K562 (cell line): Measurements from ENCODE around the gene TCEANC2. TPM values are rescaled to one million over a fixed set of nuclear protein-coding genes. Genes with fewer than 3 reads are reported as not detected.

Source experiments
- ATAC-seq: fragments of 200-7000 bp; cut with Tn5 transposase; 3 replicates; pipeline ENCODE4 v1.9.1; 2020; ENCODE audit warnings: moderate library complexity
- BruUV-seq: library from RNA; stranded (reverse); fragments of 400-500 nt; replicated peaks from 2 replicates; lab custom pipeline; 2021; lab: Mats Ljungman, UMichigan
- CTCF ChIA-PET: fragments of 300-600 bp; formaldehyde crosslinking; extraction: SDS; loops from one replicate; lab custom pipeline; 2021; ENCODE audit warnings: low intra/inter-chr PET ratio; lab: Yijun Ruan, JAX
- POLR2A ChIA-PET: fragments of 300-600, 350-650 bp; sonication (Branson Sonifier 250); formaldehyde crosslinking; extraction: SDS; loops from one replicate; lab custom pipeline; 2021; ENCODE audit warnings: antibody characterized with exemption, inconsistent platforms; lab: Yijun Ruan, JAX
- DNase-seq, 4 experiments: peaks; one replicate each; pipeline versions ENCODE4 v3.0.0 to v3.0.0-alpha.2; 2011 to 2018; ENCODE audit warnings: low spot score in 3 of 4, mixed read lengths in 3 of 4; ENCODE audit errors: extremely low read depth in 1 of 4
- FAIRE-seq: peaks from 2 replicates; lab custom pipeline; 2011; peaks lifted over from hg19 to GRCh38; lab: Jason Lieb, UNC
- H2AFZ ChIP-seq: 2 replicates; pipeline ENCODE4 v1.6.0; 2011; ENCODE audit warnings: low read depth, low read length, control low read depth, inconsistent platforms
- H3K27ac ChIP-seq: fragments of 200-600 bp; 3 replicates; pipeline ENCODE4 v1.8.0; 2011; ENCODE audit warnings: low read depth, mild to moderate bottlenecking, control low read depth, inconsistent platforms, low read length, moderate library complexity, mixed read lengths; ENCODE audit errors: extremely low read depth
- H3K27me3 ChIP-seq, 2 experiments: fragments of 300-600 bp in 1 of 2; 2 replicates in 1 of 2; 3 replicates in 1 of 2; pipeline versions ENCODE4 v1.6.0 to v1.8.0; 2011; ENCODE audit warnings: inconsistent platforms in 2 of 2, low read length in 2 of 2, mild to moderate bottlenecking in 1 of 2, mixed read lengths in 1 of 2, moderate library complexity in 1 of 2; ENCODE audit not compliant: control insufficient read depth in 2 of 2, insufficient read depth in 2 of 2
- H3K36me3 ChIP-seq: fragments of 300-600 bp; 3 replicates; pipeline ENCODE4 v1.8.0; 2011; ENCODE audit warnings: mild to moderate bottlenecking, low read length, inconsistent platforms; ENCODE audit not compliant: control insufficient read depth, insufficient read depth
- H3K4me1 ChIP-seq, 2 experiments: fragments of 200-600 bp in 1 of 2; replicated peaks in 1 of 2; 2 replicates in 1 of 2; 3 replicates in 1 of 2; pipeline versions ENCODE4 v1.5.1 to v1.8.0; 2011; ENCODE audit warnings: inconsistent platforms in 2 of 2, low read length in 2 of 2, mild to moderate bottlenecking in 1 of 2, mixed read lengths in 1 of 2, moderate library complexity in 1 of 2; ENCODE audit not compliant: control insufficient read depth in 2 of 2, insufficient read depth in 2 of 2
- H3K4me2 ChIP-seq: 2 replicates; pipeline ENCODE4 v1.6.1; 2011; ENCODE audit warnings: low read length, control low read depth, inconsistent platforms, mixed read lengths; ENCODE audit not compliant: insufficient read depth
- H3K4me3 ChIP-seq: fragments of 200-600 bp; sonication (generic), shearing (Covaris generic); 2 replicates; pipeline ENCODE4 v1.5.1; 2016; ENCODE audit warnings: control low read depth, inconsistent platforms
- H3K79me2 ChIP-seq: fragments of 200-600 bp; 3 replicates; pipeline ENCODE4 v1.8.0; 2011; ENCODE audit warnings: low read length, inconsistent platforms; ENCODE audit not compliant: control insufficient read depth, insufficient read depth
- H3K9ac ChIP-seq, 2 experiments: 2 replicates each; pipeline versions ENCODE4 v1.6.0 to v1.6.1; 2011; ENCODE audit warnings: low read depth in 2 of 2, low read length in 2 of 2, control low read depth in 1 of 2, inconsistent platforms in 1 of 2, mild to moderate bottlenecking in 1 of 2, mixed read lengths in 1 of 2; ENCODE audit not compliant: insufficient read depth in 1 of 2
- H3K9me1 ChIP-seq: one replicate; pipeline ENCODE4 v1.6.0; 2011; ENCODE audit warnings: inconsistent platforms, mild to moderate bottlenecking, low read length, moderate library complexity; ENCODE audit not compliant: control insufficient read depth, insufficient read depth
- H3K9me3 ChIP-seq: replicated peaks from 2 replicates; pipeline ENCODE4 v1.5.1; 2011; ENCODE audit warnings: low read depth, low read length, inconsistent platforms; ENCODE audit not compliant: control insufficient read depth, insufficient read depth
- H4K20me1 ChIP-seq: replicated peaks from 2 replicates; pipeline ENCODE4 v1.6.1; 2011; ENCODE audit warnings: low read length, inconsistent platforms, mixed read lengths; ENCODE audit not compliant: control insufficient read depth, insufficient read depth
- ARID3B ChIP-seq: fragments of 250-450 bp; sonication (Bioruptor Pico); IDR thresholded peaks from 2 replicates; pipeline ENCODE4 v1.4.0; 2020; ENCODE audit warnings: borderline replicate concordance
- CREB3 ChIP-seq: fragments of 450-650 bp; conservative IDR thresholded peaks from 2 replicates; pipeline ENCODE4 v1.6.1; 2016; ENCODE audit warnings: missing genetic modification characterization, low read depth, mild to moderate bottlenecking, missing compliant biosample characterization, moderate library complexity
- DNMT1 ChIP-seq: fragments of 450-650 bp; IDR thresholded peaks from 2 replicates; pipeline ENCODE4 v1.6.1; 2016; ENCODE audit warnings: antibody characterized with exemption, mild to moderate bottlenecking
- FOXA3 ChIP-seq, 2 experiments: fragments of 450-650 bp in 1 of 2; sonication (generic) in 1 of 2; formaldehyde crosslinking; IDR thresholded peaks in 1 of 2; conservative IDR thresholded peaks in 1 of 2; 2 replicates each; pipeline versions ENCODE4 v1.4.0 to v1.8.0; 2020 to 2022; ENCODE audit warnings: mild to moderate bottlenecking in 2 of 2, missing genetic modification reagents in 1 of 2
- FOXJ2 ChIP-seq: fragments of 200-800 bp; sonication (Bioruptor generic); IDR thresholded peaks from 2 replicates; pipeline ENCODE4 v1.6.1; 2016; ENCODE audit warnings: missing genetic modification characterization, missing compliant biosample characterization
- NBN ChIP-seq: fragments of 450-650 bp; IDR thresholded peaks from 2 replicates; pipeline ENCODE4 v1.6.1; 2016; ENCODE audit warnings: low read depth, mild to moderate bottlenecking
- NFIC ChIP-seq: fragments of 450-650 bp; IDR thresholded peaks from 2 replicates; pipeline ENCODE4 v1.6.1; 2017; ENCODE audit warnings: mild to moderate bottlenecking, inconsistent platforms
- NFRKB ChIP-seq: fragments of 450-650 bp; IDR thresholded peaks from 2 replicates; pipeline ENCODE4 v1.6.1; 2016; ENCODE audit warnings: low read depth
- PCBP2 ChIP-seq: fragments of 200-400 bp; formaldehyde crosslinking; IDR thresholded peaks from 2 replicates; pipeline ENCODE4 v1.6.1; 2018; ENCODE audit warnings: low read length, low read depth, mild to moderate bottlenecking, moderate library complexity; ENCODE audit not compliant: poor library complexity, severe bottlenecking
- PKNOX1 ChIP-seq: fragments of 450-650 bp; IDR thresholded peaks from 2 replicates; pipeline ENCODE4 v1.6.1; 2016
- POLR2AphosphoS2 ChIP-seq: IDR thresholded peaks from 2 replicates; pipeline ENCODE4 v1.6.1; 2012; ENCODE audit warnings: low read length, improper control_type of control experiment
- PURB ChIP-seq: sonication (generic); formaldehyde crosslinking; IDR thresholded peaks from 2 replicates; pipeline ENCODE4 v1.9.0; 2021; ENCODE audit warnings: low read depth, mild to moderate bottlenecking, missing genetic modification reagents
- TCF7L2 ChIP-seq: fragments of 150-350 bp; IDR thresholded peaks from 2 replicates; pipeline ENCODE4 v1.6.1; 2016; ENCODE audit warnings: low read depth, mild to moderate bottlenecking, low read length, moderate library complexity
- ZNF133 ChIP-seq: fragments of 250-450 bp; sonication (Bioruptor Pico); IDR thresholded peaks from 2 replicates; pipeline ENCODE4 v1.4.0; 2020; ENCODE audit warnings: mild to moderate bottlenecking
- ZNF609 ChIP-seq: sonication (generic); formaldehyde crosslinking; IDR thresholded peaks from 2 replicates; pipeline ENCODE4 v1.8.1; 2023; ENCODE audit warnings: missing genetic modification reagents, mild to moderate bottlenecking, borderline replicate concordance
- WGBS: fragments of 100-300 bp; shearing (Covaris generic); methylation state at CpG from one replicate; pipeline ENCODE4 v1.1.6; 2016; ENCODE audit warnings: low coverage, mixed read lengths; ENCODE audit not compliant: insufficient coverage; ENCODE audit errors: missing lambda C conversion rate; 5-methylcytosine and 5-hydroxymethylcytosine counted together
- in situ Hi-C: fragments of 300-500 bp; cut with MboI; formaldehyde crosslinking; loops from 4 replicates; pipeline ENCODE4 v1.15.0; 2018; ENCODE audit warnings: inconsistent platforms, mixed read lengths
- intact Hi-C: fragments of 100-400 bp; cut with micrococcal nuclease; formaldehyde crosslinking; loops from 2 replicates; pipeline ENCODE4 v1.14.2; 2022
- polyA plus RNA-seq, 8 experiments: library from polyadenylated mRNA; depleted of rRNA in 4 of 8; stranded (reverse) in 5 of 8; unstranded in 3 of 8; fragments of >200 nt; fragmentation: Nextera tagmentation in 2 of 8; fragmentation: Illumina TruSeq in 1 of 8; extraction: Ambion mirVana in 2 of 8; extraction: Trizol in 1 of 8; gene quantifications; 2 replicates each; pipeline versions ENCODE4 v1.2.1 to v1.2.3, GENCODE V29; 2011 to 2014; ENCODE audit warnings: inconsistent platforms in 1 of 8, missing spikeins in 1 of 8
- total RNA-seq, 7 experiments: library from RNA; depleted of rRNA in 6 of 7; stranded (reverse); fragments of >200 nt in 6 of 7; fragmentation: Illumina TruSeq in 2 of 7; extraction: Trizol in 2 of 7; gene quantifications; 2 replicates each; pipeline versions ENCODE4 v1.2.1 to v1.2.3, GENCODE V29; 2011 to 2021; ENCODE audit warnings: low replicate concordance in 1 of 7

Gene TCEANC2
- total and polyA plus RNA-seq, 9 of the 15 experiments (the other 6 are each of a cell fraction or from before 2014, with no cell fraction given) = 3.3 to 10.2 (median 7.0) TPM

- Histone ChIP-seq H3K4me1 (peaks cover 0 to 3% of the 10 kb centered on the region in 2 experiments; a peak in 2 of 5 replicates), H3K9me3 (no peaks in the 10 kb centered on the region), H3K9me1 (no peaks in the 10 kb centered on the region), H4K20me1 (no peaks in the 10 kb centered on the region), H2AFZ (no peak overlapping the region), H3K4me3 (no peak overlapping the region), H3K27me3 (no peaks in the 10 kb centered on the region), H3K9ac (no peak overlapping the region), H3K27ac (no peak overlapping the region), H3K36me3 (no peaks in the 10 kb centered on the region), H3K79me2 (no peaks in the 10 kb centered on the region), H3K4me2 (no peak overlapping the region)
- POLR2A ChIA-PET = interaction anchor here (0.8 to 1.6 kb wide), 9 partner anchors 9 to 386 kb away, joined by 3 to 5 read pairs (median 4); no protein-coding TSS in a partner anchor
- FAIRE-seq (no peak), DNase-seq (no peak), ATAC-seq (no peak)
- in situ Hi-C loops (no loop called here), intact Hi-C loops (no loop called here)
- CTCF ChIA-PET = no interaction called here
- BruUV-seq = no TSS peak
- 10% methylated on average over 6 of the region's 6 CpGs for WGBS
- TF ChIP-seq ZNF609 (CRISPR knock-in tag) (no peak), DNMT1 (no peak), PURB (CRISPR knock-in tag) (no peak), TCF7L2 (no peak), POLR2AphosphoS2 (no peak), CREB3 (tag) (no peak), PCBP2 (no peak), ARID3B (CRISPR knock-in tag) (no peak), PKNOX1 (no peak), NFIC (no peak), FOXJ2 (tag) (no peak), NFRKB (no peak), NBN (no peak), FOXA3 (CRISPR knock-in tag; conservative IDR thresholded peaks at IDR 0.05 in 1 of 2, IDR thresholded peaks at IDR 0.05 in 1 of 2) (no peak), ZNF133 (CRISPR knock-in tag) (no peak)
Measured at GRCh38 chr1:54103414-54103813, 50.0 kb downstream of the TCEANC2 start.
